Tibial nerve (tissue), 4 donors: ENCODE results near the gene FAM107B. TPM values are rescaled to one million over a fixed set of nuclear protein-coding genes. Genes with fewer than 3 reads are reported as not detected.

Experiments
- DNase-seq, 2 donors: peaks; one replicate each; pipeline ENCODE4 v3.0.0-alpha.2; 2019; ENCODE audit warnings: low spot score in 2 of 2
- H3K27ac ChIP-seq, 4 donors: fragments of 200-600 bp; sonication (generic) in 3 of 4; one replicate each; pipeline ENCODE4 v1.5.1; 2017 to 2019; ENCODE audit warnings: mild to moderate bottlenecking in 1 of 4
- H3K27me3 ChIP-seq, 2 donors: fragments of 200-600 bp; sonication (generic) in 1 of 2; one replicate each; pipeline versions ENCODE4 v1.5.1 to v1.6.0; 2017 to 2019
- H3K36me3 ChIP-seq, 3 donors: fragments of 200-600 bp; sonication (generic); one replicate each; pipeline ENCODE4 v1.5.1; 2018 to 2019
- H3K4me1 ChIP-seq, 4 donors: fragments of 200-600 bp; sonication (generic) in 3 of 4; one replicate each; pipeline ENCODE4 v1.5.1; 2017 to 2019
- H3K4me3 ChIP-seq, 4 donors: fragments of 200-600 bp; sonication (generic) in 3 of 4; one replicate each; pipeline ENCODE4 v1.5.1; 2017 to 2019; ENCODE audit warnings: mild to moderate bottlenecking in 1 of 4, moderate library complexity in 1 of 4
- H3K9me3 ChIP-seq, 4 donors: fragments of 200-600 bp; sonication (generic) in 3 of 4; one replicate each; pipeline ENCODE4 v1.5.1; 2017 to 2019
- EP300 ChIP-seq, 2 donors: sonication (generic); formaldehyde crosslinking; IDR thresholded peaks; one replicate each; pipeline ENCODE4 v1.6.1; 2017; ENCODE audit warnings: antibody characterized with exemption in 2 of 2, mild to moderate bottlenecking in 1 of 2
- POLR2A ChIP-seq, 2 donors: fragments of 450-650 bp; IDR thresholded peaks; one replicate each; pipeline ENCODE4 v1.6.1; 2017; ENCODE audit warnings: antibody characterized with exemption in 2 of 2, mild to moderate bottlenecking in 2 of 2, moderate library complexity in 2 of 2
- WGBS, 2 donors: methylation state at CpG; one replicate each; pipeline ENCODE4 v1.1.5; 2018; 5-methylcytosine and 5-hydroxymethylcytosine counted together
- small RNA-seq: library from RNA; depleted of rRNA; stranded (forward); fragments of <200 nt; gene quantifications from one replicate; pipeline ENCODE3, GENCODE V24; 2016
- total RNA-seq, 4 donors: library from RNA; depleted of rRNA; stranded (reverse); fragments of >200 nt; gene quantifications; one replicate each; pipeline ENCODE4 v1.1.0, GENCODE V29; 2016
- TF ChIP-seq, protein P1 (sequence below), 5 experiments: fragments of 200-600 bp in 3 of 5; fragments of 450-650 bp in 2 of 5; sonication (generic) in 3 of 5; IDR thresholded peaks; one replicate each; pipeline ENCODE4 v1.5.1; 2016 to 2019; ENCODE audit warnings: antibody characterized with exemption in 5 of 5, mild to moderate bottlenecking in 3 of 5, moderate library complexity in 2 of 5

FAM107B gene
- total RNA-seq, 4 donors from 2014 or later = 9.8 to 26.7 (median 16.9) TPM

DNA sequence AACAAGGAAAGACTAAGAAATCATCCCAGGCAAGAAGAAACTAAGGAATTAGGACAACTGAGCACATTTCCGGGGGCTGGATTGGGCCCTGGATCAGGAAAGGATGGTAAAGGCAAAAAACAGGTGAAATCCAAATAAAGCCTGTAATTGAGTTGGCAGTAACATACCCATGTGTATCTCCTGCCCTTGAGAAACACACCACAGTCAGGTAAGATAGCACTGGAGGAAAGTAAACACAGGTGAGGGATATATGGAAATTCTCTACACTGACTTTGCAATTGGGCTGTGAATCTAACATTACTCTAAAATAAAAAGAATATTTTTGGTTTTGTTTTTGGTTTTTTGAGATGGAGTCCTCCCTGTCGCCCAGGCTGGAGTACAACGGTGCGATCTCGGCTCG, 303.8 kb downstream of the FAM107B start:
- Histone ChIP-seq H3K4me1 (peaks cover 0 to 6% (median 0%) of the 10 kb centered on the region in 4 donors), H3K27ac (no peak overlapping the region), H3K27me3 (no peaks in the 10 kb centered on the region), H3K4me3 (no peak overlapping the region), H3K9me3 (no peaks in the 10 kb centered on the region), H3K36me3 (no peaks in the 10 kb centered on the region)
- 94% methylated on average over 6 of the region's 6 CpGs for WGBS, 2 donors
- TF ChIP-seq POLR2A (IDR thresholded peaks at IDR 0.05) (no peak), EP300 (IDR thresholded peaks at IDR 0.05) (no peak)
- TF ChIP-seq, protein P1, sequence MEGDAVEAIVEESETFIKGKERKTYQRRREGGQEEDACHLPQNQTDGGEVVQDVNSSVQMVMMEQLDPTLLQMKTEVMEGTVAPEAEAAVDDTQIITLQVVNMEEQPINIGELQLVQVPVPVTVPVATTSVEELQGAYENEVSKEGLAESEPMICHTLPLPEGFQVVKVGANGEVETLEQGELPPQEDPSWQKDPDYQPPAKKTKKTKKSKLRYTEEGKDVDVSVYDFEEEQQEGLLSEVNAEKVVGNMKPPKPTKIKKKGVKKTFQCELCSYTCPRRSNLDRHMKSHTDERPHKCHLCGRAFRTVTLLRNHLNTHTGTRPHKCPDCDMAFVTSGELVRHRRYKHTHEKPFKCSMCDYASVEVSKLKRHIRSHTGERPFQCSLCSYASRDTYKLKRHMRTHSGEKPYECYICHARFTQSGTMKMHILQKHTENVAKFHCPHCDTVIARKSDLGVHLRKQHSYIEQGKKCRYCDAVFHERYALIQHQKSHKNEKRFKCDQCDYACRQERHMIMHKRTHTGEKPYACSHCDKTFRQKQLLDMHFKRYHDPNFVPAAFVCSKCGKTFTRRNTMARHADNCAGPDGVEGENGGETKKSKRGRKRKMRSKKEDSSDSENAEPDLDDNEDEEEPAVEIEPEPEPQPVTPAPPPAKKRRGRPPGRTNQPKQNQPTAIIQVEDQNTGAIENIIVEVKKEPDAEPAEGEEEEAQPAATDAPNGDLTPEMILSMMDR (IDR thresholded peaks at IDR 0.05) = no peak
- no peak for DNase-seq

DNA sequence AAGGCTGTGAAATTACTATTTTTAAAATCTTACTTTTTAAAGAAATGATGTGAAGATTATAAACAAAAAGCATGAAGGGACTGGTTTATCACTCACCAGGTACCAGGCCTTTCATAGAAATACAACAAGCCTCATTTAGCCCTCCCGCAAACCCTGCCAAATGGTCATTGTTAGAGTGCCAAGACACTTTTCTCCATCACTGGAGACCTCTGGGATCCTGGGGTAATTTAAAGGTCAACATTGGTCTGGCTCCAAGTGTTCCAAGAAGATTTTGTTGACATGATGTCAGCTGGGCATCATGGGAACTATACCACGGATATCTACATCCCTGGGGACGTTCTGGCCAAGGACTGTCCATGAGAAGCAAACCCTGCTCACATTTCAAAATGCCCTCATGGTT, 306.0 kb downstream of the FAM107B start:
- no peaks in the 10 kb centered on the region for H3K36me3 ChIP-seq
- 47 to 56% methylated on average over 3 of the region's 3 CpGs for WGBS, 2 donors
- DNase-seq = no peak
- no peak overlapping the region for H3K4me3 ChIP-seq
- H3K27ac ChIP-seq = no peak overlapping the region
- no peaks in the 10 kb centered on the region for H3K9me3 ChIP-seq
- TF ChIP-seq EP300 (IDR thresholded peaks at IDR 0.05) (no peak), POLR2A (IDR thresholded peaks at IDR 0.05) (no peak)
- TF ChIP-seq, protein P1 (IDR thresholded peaks at IDR 0.05) = no peak
- H3K4me1 ChIP-seq = peaks cover 0 to 6% (median 0%) of the 10 kb centered on the region in 4 donors
- no peaks in the 10 kb centered on the region for H3K27me3 ChIP-seq

Small RNA genes within 50 kb of the gene (small RNA-seq; reads per million reads assigned to genes)
- not detected for gene RNA5SP302

Other genes starting within 250 kb of the FAM107B start
- 1 to 10 TPM in 3 of 4 donors, not detected in 1; 1.2 to 5.0 (median 4.6) TPM for gene CDNF, start 63.1 kb upstream of the FAM107B start, total RNA-seq
- 10 to 100 TPM in 2 of 4 donors, 1 to 10 TPM in 2; 7.8 to 11.3 (median 10.5) TPM for gene HSPA14, start 63.4 kb upstream of the FAM107B start, total RNA-seq
- gene MSANTD7, start 63.4 kb upstream of the FAM107B start, total RNA-seq = 10 to 100 TPM in 1 of 4 donors, 1 to 10 TPM in 3; 6.3 to 11.5 (median 7.9) TPM
- 1 to 10 TPM; 2.2 to 4.4 (median 3.0) TPM for gene SUV39H2, start 104.0 kb upstream of the FAM107B start, total RNA-seq
- 10 to 100 TPM in 3 of 4 donors, 1 to 10 TPM in 1; 9.6 to 28.8 (median 17.5) TPM for gene DCLRE1C, start 179.2 kb upstream of the FAM107B start, total RNA-seq
- gene MEIG1, start 184.5 kb upstream of the FAM107B start, total RNA-seq = not detected